Caco-2 (cell line): Measurements from ENCODE around the gene TJP3. TPM values are rescaled to one million over a fixed set of nuclear protein-coding genes. Genes with fewer than 3 reads are reported as not detected.

Experiments
- BruUV-seq: library from RNA; stranded (reverse); fragments of 400-500 nt; replicated peaks from 2 replicates; lab custom pipeline; 2021; lab: Mats Ljungman, UMichigan
- CTCF ChIA-PET: fragments of 300-600 bp; sonication (Branson Sonifier 250); formaldehyde crosslinking; loops from one replicate; lab custom pipeline; 2022; ENCODE audit warnings: antibody characterized with exemption; lab: Charles Lee
- POLR2A ChIA-PET: fragments of 300-600 bp; sonication (Branson Sonifier 250); formaldehyde crosslinking; loops from one replicate; lab custom pipeline; 2022; ENCODE audit warnings: antibody characterized with exemption; lab: Charles Lee
- DNase-seq, 2 experiments: peaks; one replicate each; pipeline versions ENCODE4 v3.0.0 to v3.0.0-alpha.2; 2020 to 2022
- H3K27me3 ChIP-seq: replicated peaks from 2 replicates; pipeline ENCODE4 v1.6.0; 2011; ENCODE audit warnings: low read length; ENCODE audit not compliant: control insufficient read depth, insufficient read depth
- H3K36me3 ChIP-seq: 2 replicates; pipeline ENCODE4 v1.5.1; 2011; ENCODE audit warnings: low read length; ENCODE audit not compliant: control insufficient read depth, insufficient read depth
- H3K4me1 ChIP-seq: fragments of 250-450 bp; sonication (Bioruptor Pico); 2 replicates; pipeline ENCODE4 v1.5.1; 2020; ENCODE audit warnings: mild to moderate bottlenecking
- H3K4me3 ChIP-seq: 2 replicates; pipeline ENCODE4 v1.5.1; 2011; ENCODE audit warnings: low read depth, mild to moderate bottlenecking, control low read depth, low read length
- H3K9me3 ChIP-seq: fragments of 250-450 bp; sonication (Bioruptor Pico); 2 replicates; pipeline ENCODE4 v1.5.1; 2020; ENCODE audit warnings: mild to moderate bottlenecking, moderate library complexity
- H3K27ac Mint-ChIP-seq: one replicate; pipeline ENCODE4 v1.8.0; 2022; ENCODE audit warnings: mixed read lengths; ENCODE audit not compliant: unreplicated experiment
- H3K27me3 Mint-ChIP-seq: one replicate; pipeline ENCODE4 v1.8.0; 2022; ENCODE audit warnings: mixed read lengths; ENCODE audit not compliant: insufficient read depth, unreplicated experiment
- H3K36me3 Mint-ChIP-seq: one replicate; pipeline ENCODE4 v1.8.0; 2022; ENCODE audit warnings: mild to moderate bottlenecking, mixed read lengths; ENCODE audit not compliant: insufficient read depth, unreplicated experiment
- H3K4me1 Mint-ChIP-seq: one replicate; pipeline ENCODE4 v1.8.0; 2022; ENCODE audit warnings: low read depth, mixed read lengths; ENCODE audit not compliant: unreplicated experiment
- H3K4me3 Mint-ChIP-seq: one replicate; pipeline ENCODE4 v1.8.0; 2022; ENCODE audit warnings: mild to moderate bottlenecking, moderate library complexity, mixed read lengths; ENCODE audit not compliant: unreplicated experiment
- H3K9me3 Mint-ChIP-seq: one replicate; pipeline ENCODE4 v1.8.0; 2022; ENCODE audit warnings: mixed read lengths; ENCODE audit not compliant: unreplicated experiment
- intact Hi-C: fragments of 100-400 bp; cut with micrococcal nuclease; formaldehyde crosslinking; loops from one replicate; pipeline ENCODE4 v1.10.0; 2022; ENCODE audit not compliant: unreplicated experiment
- total RNA-seq: library from RNA; stranded (reverse); gene quantifications from 2 replicates; pipeline ENCODE4 v1.2.3, GENCODE V29; 2022
- TF ChIP-seq, protein P1 (sequence below), 2 experiments: fragments of 200-600 bp in 1 of 2; IDR thresholded peaks; 1 replicate in 1 of 2; 2 replicates in 1 of 2; pipeline versions ENCODE4 v1.5.1 to v1.8.0; 2011 to 2022; ENCODE audit warnings: antibody characterized with exemption in 1 of 2, control low read depth in 1 of 2, inconsistent platforms in 1 of 2, low read depth in 1 of 2, low read length in 1 of 2, mild to moderate bottlenecking in 1 of 2, moderate library complexity in 1 of 2; ENCODE audit not compliant: insufficient read depth in 1 of 2, severe bottlenecking in 1 of 2, unreplicated experiment in 1 of 2

The TJP3 gene
- total RNA-seq, 1 experiment from 2014 or later: 83.6 TPM

DNA sequence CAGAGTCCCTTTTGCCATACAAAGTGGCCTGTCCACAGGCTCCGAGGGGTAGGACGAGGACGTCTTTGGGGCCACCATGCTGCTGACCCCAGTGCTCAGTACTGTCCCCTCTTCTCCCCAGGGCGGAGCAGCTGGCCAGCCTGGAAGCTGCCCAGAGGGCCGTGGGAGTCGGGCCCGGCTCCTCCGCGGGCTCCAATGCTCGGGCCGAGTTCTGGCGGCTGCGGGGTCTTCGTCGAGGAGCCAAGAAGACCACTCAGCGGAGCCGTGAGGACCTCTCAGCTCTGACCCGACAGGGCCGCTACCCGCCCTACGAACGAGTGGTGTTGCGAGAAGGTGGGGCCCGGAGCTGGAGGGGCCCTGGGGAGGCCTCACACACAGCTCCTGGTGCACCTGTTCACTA is 32.2 kb downstream of the TJP3 start:
- peaks cover 23% of the 10 kb centered on the region for H3K36me3 Mint-ChIP-seq
- intact Hi-C loops: no loop called here
- TF ChIP-seq, protein P1, sequence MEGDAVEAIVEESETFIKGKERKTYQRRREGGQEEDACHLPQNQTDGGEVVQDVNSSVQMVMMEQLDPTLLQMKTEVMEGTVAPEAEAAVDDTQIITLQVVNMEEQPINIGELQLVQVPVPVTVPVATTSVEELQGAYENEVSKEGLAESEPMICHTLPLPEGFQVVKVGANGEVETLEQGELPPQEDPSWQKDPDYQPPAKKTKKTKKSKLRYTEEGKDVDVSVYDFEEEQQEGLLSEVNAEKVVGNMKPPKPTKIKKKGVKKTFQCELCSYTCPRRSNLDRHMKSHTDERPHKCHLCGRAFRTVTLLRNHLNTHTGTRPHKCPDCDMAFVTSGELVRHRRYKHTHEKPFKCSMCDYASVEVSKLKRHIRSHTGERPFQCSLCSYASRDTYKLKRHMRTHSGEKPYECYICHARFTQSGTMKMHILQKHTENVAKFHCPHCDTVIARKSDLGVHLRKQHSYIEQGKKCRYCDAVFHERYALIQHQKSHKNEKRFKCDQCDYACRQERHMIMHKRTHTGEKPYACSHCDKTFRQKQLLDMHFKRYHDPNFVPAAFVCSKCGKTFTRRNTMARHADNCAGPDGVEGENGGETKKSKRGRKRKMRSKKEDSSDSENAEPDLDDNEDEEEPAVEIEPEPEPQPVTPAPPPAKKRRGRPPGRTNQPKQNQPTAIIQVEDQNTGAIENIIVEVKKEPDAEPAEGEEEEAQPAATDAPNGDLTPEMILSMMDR (IDR thresholded peaks at IDR 0.05; ENCODE audit: insufficient read depth in 1 of 2, low read depth in 1 of 2, low read length in 1 of 2, severe bottlenecking in 1 of 2, unreplicated experiment in 1 of 2): no peak
- H3K4me1 Mint-ChIP-seq: no peaks in the 10 kb centered on the region
- H3K4me1 ChIP-seq: no peaks in the 10 kb centered on the region
- no peak overlapping the region for H3K4me3 Mint-ChIP-seq
- no peak overlapping the region for H3K4me3 ChIP-seq
- no peaks in the 10 kb centered on the region for H3K27me3 Mint-ChIP-seq
- BruUV-seq: no TSS peak
- H3K36me3 ChIP-seq: peaks cover 2% of the 10 kb centered on the region
- POLR2A ChIA-PET: no interaction called here
- H3K9me3 Mint-ChIP-seq: no peaks in the 10 kb centered on the region
- H3K27me3 ChIP-seq: no peaks in the 10 kb centered on the region
- H3K27ac Mint-ChIP-seq: no peak overlapping the region
- DNase-seq: no peak
- CTCF ChIA-PET: interaction anchor here (0.6 kb wide), 1 partner anchor 301 kb away, joined by 3 read pairs; no protein-coding TSS in a partner anchor
- no peaks in the 10 kb centered on the region for H3K9me3 ChIP-seq

DNA sequence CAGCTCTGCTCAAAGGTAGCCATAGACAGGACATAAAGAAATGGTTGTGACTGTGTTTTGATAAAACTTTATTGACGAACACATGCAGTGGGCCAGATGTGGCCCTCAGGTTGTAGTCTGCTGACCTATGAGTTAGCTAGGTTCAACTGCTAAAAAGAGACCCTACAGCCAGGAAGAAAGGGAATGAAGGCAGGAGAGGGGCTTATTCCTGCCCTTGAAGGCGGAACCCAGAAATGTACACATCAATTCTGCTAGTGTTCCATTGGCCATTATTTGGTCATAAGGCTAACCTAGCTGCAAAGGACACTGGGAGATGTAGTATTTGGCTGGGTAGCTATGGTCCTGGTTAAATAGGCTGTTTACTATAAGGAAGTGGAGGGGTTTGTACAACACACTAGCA is 35.3 kb downstream of the TJP3 start:
- Mint-ChIP-seq H3K27ac (no peak overlapping the region), H3K9me3 (no peaks in the 10 kb centered on the region), H3K4me3 (no peak overlapping the region), H3K36me3 (peaks cover 25% of the 10 kb centered on the region), H3K27me3 (no peaks in the 10 kb centered on the region), H3K4me1 (no peaks in the 10 kb centered on the region)
- intact Hi-C loops: no loop called here
- BruUV-seq: no TSS peak
- Histone ChIP-seq H3K4me3 (no peak overlapping the region), H3K4me1 (no peaks in the 10 kb centered on the region), H3K9me3 (no peaks in the 10 kb centered on the region), H3K27me3 (no peaks in the 10 kb centered on the region), H3K36me3 (no peaks in the 10 kb centered on the region; the same call in 1 of the 2 replicates)
- TF ChIP-seq, protein P1 (IDR thresholded peaks at IDR 0.05; ENCODE audit: insufficient read depth in 1 of 2, low read depth in 1 of 2, low read length in 1 of 2, severe bottlenecking in 1 of 2, unreplicated experiment in 1 of 2): no peak
- ChIA-PET CTCF (no interaction called here), POLR2A (no interaction called here)
- peak in 1 of 2 experiments; percentile 19 for DNase-seq

DNA sequence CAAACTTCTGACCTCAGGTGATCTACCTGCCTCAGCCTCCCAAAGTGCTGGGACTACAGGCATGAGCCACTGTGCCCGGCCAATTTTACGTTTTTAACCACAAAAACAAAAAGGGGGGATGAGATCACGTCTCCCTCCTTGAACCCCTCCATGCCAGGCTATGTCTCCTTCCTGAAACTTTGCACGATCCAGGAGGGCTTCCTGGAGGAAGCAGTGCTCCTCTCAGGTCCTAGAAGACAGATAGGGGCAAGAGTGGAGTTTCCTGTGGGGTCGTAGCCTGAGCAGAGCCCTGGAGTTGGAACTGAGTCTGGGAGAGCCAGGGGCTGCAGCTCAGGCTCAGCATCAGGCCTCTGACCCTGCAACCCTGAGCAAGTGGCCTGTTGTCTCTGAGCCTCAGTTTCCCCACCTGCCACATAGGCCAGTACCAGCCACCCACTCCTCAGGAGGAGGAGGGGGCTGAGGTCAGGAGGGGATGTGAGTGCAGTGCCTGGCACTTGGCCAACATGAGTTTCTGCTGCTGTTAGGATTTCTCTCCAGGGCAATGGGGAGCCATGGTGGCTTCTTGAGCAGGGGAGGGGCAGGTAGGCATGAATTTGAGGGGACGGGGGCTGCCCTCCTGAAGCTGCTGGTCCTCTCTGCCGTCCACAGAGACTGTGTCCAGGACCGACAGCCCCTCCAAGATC is 37.3 kb downstream of the TJP3 start:
- Mint-ChIP-seq H3K9me3 (no peaks in the 10 kb centered on the region), H3K27ac (no peak overlapping the region), H3K36me3 (peaks cover 25% of the 10 kb centered on the region), H3K4me3 (no peak overlapping the region), H3K27me3 (no peaks in the 10 kb centered on the region), H3K4me1 (no peaks in the 10 kb centered on the region)
- CTCF ChIA-PET: no interaction called here
- no peak for DNase-seq
- Histone ChIP-seq H3K36me3 (peaks cover 2% of the 10 kb centered on the region; the same call in 1 of the 2 replicates), H3K27me3 (no peaks in the 10 kb centered on the region), H3K9me3 (no peaks in the 10 kb centered on the region), H3K4me1 (no peaks in the 10 kb centered on the region), H3K4me3 (no peak overlapping the region)
- BruUV-seq: no TSS peak
- POLR2A ChIA-PET: no interaction called here
- intact Hi-C loops: no loop called here
- TF ChIP-seq, protein P1 (IDR thresholded peaks at IDR 0.05; ENCODE audit: insufficient read depth in 1 of 2, low read depth in 1 of 2, low read length in 1 of 2, severe bottlenecking in 1 of 2, unreplicated experiment in 1 of 2): no peak
